Measurements from ENCODE around the gene NECTIN3.

DNA sequence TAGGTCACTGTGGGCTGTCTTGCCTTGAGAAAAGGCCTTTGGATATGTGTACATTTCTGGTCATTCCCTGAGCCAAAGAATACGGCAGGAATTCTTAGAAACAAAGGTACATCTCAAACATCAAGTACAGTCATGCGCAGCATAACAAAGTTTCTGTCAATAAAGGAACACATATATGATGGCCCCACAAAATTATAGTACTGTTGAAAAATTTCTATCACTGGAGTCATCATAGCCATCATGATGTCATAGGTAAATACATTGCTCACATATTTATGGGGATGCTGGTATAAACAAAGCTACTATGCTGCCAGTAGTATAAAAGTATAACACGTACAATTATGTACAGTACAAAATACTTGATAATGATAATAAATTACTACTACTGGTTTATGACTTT, 38.9 kb upstream of the NECTIN3 start:
- TF ChIP-seq, protein P1, sequence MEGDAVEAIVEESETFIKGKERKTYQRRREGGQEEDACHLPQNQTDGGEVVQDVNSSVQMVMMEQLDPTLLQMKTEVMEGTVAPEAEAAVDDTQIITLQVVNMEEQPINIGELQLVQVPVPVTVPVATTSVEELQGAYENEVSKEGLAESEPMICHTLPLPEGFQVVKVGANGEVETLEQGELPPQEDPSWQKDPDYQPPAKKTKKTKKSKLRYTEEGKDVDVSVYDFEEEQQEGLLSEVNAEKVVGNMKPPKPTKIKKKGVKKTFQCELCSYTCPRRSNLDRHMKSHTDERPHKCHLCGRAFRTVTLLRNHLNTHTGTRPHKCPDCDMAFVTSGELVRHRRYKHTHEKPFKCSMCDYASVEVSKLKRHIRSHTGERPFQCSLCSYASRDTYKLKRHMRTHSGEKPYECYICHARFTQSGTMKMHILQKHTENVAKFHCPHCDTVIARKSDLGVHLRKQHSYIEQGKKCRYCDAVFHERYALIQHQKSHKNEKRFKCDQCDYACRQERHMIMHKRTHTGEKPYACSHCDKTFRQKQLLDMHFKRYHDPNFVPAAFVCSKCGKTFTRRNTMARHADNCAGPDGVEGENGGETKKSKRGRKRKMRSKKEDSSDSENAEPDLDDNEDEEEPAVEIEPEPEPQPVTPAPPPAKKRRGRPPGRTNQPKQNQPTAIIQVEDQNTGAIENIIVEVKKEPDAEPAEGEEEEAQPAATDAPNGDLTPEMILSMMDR (IDR thresholded peaks at IDR 0.05): no peak
- no peak for TF ChIP-seq POLR2AphosphoS5 (IDR thresholded peaks at IDR 0.05)

All from upper lobe of left lung (tissue), 4 donors.